ENCODE data around the gene SORCS3.

- no peak for TF ChIP-seq CTCF (IDR thresholded peaks at IDR 0.05; ENCODE audit: low read length)
- TF ChIP-seq EZH2 (optimal IDR thresholded peaks at IDR 0.05; ENCODE audit: low read depth, low read length) = no peak
Observed at GRCh38 chr10:104690101-104690500, 49.0 kb downstream of the SORCS3 start.

Measured in MM.1S (cell line).